ENCODE results near the gene IBTK.
"Not testable (repeated sequence)": the region's sequence is repeated elsewhere in the genome, so short reads cannot be mapped to it uniquely, and the experiment has no call there.

Gene IBTK

GRCh38 chr6:82178077-82178758, 69.3 kb downstream of the IBTK start:
- peak; percentile 27 for DNase-seq (ENCODE audit: low read depth)

GRCh38 chr6:82176616-82177015, 70.9 kb downstream of the IBTK start:
- DNase-seq (ENCODE audit: low read depth): no peak

GRCh38 chr6:82172594-82172993, 75.0 kb downstream of the IBTK start:
- DNase-seq (ENCODE audit: low read depth): no peak

GRCh38 chr6:82169138-82169876, 78.2 kb downstream of the IBTK start:
- no peak for DNase-seq (ENCODE audit: low read depth)

- DNase-seq (ENCODE audit: low read depth): no peak
Observed at GRCh38 chr6:82166493-82166892, 81.1 kb downstream of the IBTK start.

GRCh38 chr6:82160255-82160990, 87.1 kb downstream of the IBTK start:
- DNase-seq (ENCODE audit: low read depth): no peak

- not testable (repeated sequence) for DNase-seq (ENCODE audit: low read depth)
Observed at GRCh38 chr6:82152786-82153185, 94.8 kb downstream of the IBTK start.

GRCh38 chr6:82151147-82151546, 96.4 kb downstream of the IBTK start:
- DNase-seq (ENCODE audit: low read depth): not testable (repeated sequence)

GRCh38 chr6:82145926-82146452, 101.6 kb downstream of the IBTK start:
- DNase-seq (ENCODE audit: low read depth): no peak

- DNase-seq (ENCODE audit: low read depth): peak; percentile 70
Observed at GRCh38 chr6:82144852-82145340, 102.6 kb downstream of the IBTK start.

GRCh38 chr6:82144007-82144851, 103.3 kb downstream of the IBTK start:
- peak; percentile 93 for DNase-seq (ENCODE audit: low read depth)

GRCh38 chr6:82143041-82143481, 104.5 kb downstream of the IBTK start:
- peak; percentile 68 for DNase-seq (ENCODE audit: low read depth)

GRCh38 chr6:82142524-82142923, 105.0 kb downstream of the IBTK start:
- no peak for DNase-seq (ENCODE audit: low read depth)

- DNase-seq (ENCODE audit: low read depth): no peak
Observed at GRCh38 chr6:82138075-82138791, 109.3 kb downstream of the IBTK start.

GRCh38 chr6:82131441-82131840, 116.1 kb downstream of the IBTK start:
- DNase-seq (ENCODE audit: low read depth): no peak

GRCh38 chr6:82129797-82130196, 117.7 kb downstream of the IBTK start:
- DNase-seq (ENCODE audit: low read depth): no peak

- DNase-seq (ENCODE audit: low read depth): not testable (repeated sequence)
Observed at GRCh38 chr6:82128973-82129372, 118.6 kb downstream of the IBTK start.

- no peak for DNase-seq (ENCODE audit: low read depth)
Observed at GRCh38 chr6:82123632-82124031, 123.9 kb downstream of the IBTK start.
